ENCODE results near the gene SLC35G3.
"Not testable (repeated sequence)": the region's sequence is repeated elsewhere in the genome, so short reads cannot be mapped to it uniquely, and the experiment has no call there.

The SLC35G3 gene

GRCh38 chr17:35175638-35176415 is 18.4 kb downstream of the SLC35G3 start:
- no peak for TF ChIP-seq FOXP2 (optimal IDR thresholded peaks at IDR 0.05; ENCODE audit: control extremely low read depth, extremely low read length, insufficient read depth)
- no peak for TF ChIP-seq POLR2AphosphoS5 (IDR thresholded peaks at IDR 0.05; ENCODE audit: borderline replicate concordance, low read depth, low read length)
- no peak for TF ChIP-seq EZH2 (IDR thresholded peaks at IDR 0.05)
- Histone ChIP-seq H3K9ac (ENCODE audit: insufficient read length) (no peak overlapping the region), H3K27ac (no peak overlapping the region), H3K9me3 (ENCODE audit: low read depth, low read length) (no peaks in the 10 kb centered on the region), H3K36me3 (ENCODE audit: insufficient read depth, low read length) (no peaks in the 10 kb centered on the region), H3K4me3 (no peak overlapping the region)
- DNase-seq (ENCODE audit: low read depth, low spot score) = no peak

- TF ChIP-seq FOXP2 (optimal IDR thresholded peaks at IDR 0.05; ENCODE audit: control extremely low read depth, extremely low read length, insufficient read depth) = no peak
- TF ChIP-seq POLR2AphosphoS5 (IDR thresholded peaks at IDR 0.05; ENCODE audit: borderline replicate concordance, low read depth, low read length) = no peak
- no peak for TF ChIP-seq EZH2 (IDR thresholded peaks at IDR 0.05)
- DNase-seq (ENCODE audit: low read depth, low spot score) = no peak
- Histone ChIP-seq H3K9ac (ENCODE audit: insufficient read length) (no peak overlapping the region), H3K36me3 (ENCODE audit: insufficient read depth, low read length) (no peaks in the 10 kb centered on the region), H3K9me3 (ENCODE audit: low read depth, low read length) (no peaks in the 10 kb centered on the region), H3K4me3 (no peak overlapping the region), H3K27ac (no peak overlapping the region)
These were observed 19.3 kb downstream of the SLC35G3 start for GRCh38 chr17:35174835-35175334.

- H3K9me3 ChIP-seq (ENCODE audit: low read depth, low read length); H3K4me3 ChIP-seq; H3K9ac ChIP-seq (ENCODE audit: insufficient read length); H3K27ac ChIP-seq; DNase-seq (ENCODE audit: low read depth, low spot score); H3K36me3 ChIP-seq (ENCODE audit: insufficient read depth, low read length): not testable (repeated sequence)
These were observed 21.9 kb downstream of the SLC35G3 start for GRCh38 chr17:35172321-35172720.

- H3K4me3 ChIP-seq = no peak overlapping the region
- H3K9me3 ChIP-seq (ENCODE audit: low read depth, low read length) = no peaks in the 10 kb centered on the region
- no peaks in the 10 kb centered on the region for H3K36me3 ChIP-seq (ENCODE audit: insufficient read depth, low read length)
- H3K9ac ChIP-seq (ENCODE audit: insufficient read length) = no peak overlapping the region
- no peak for TF ChIP-seq FOXP2 (optimal IDR thresholded peaks at IDR 0.05; ENCODE audit: control extremely low read depth, extremely low read length, insufficient read depth)
- no peak for TF ChIP-seq EZH2 (IDR thresholded peaks at IDR 0.05)
- TF ChIP-seq POLR2AphosphoS5 (IDR thresholded peaks at IDR 0.05; ENCODE audit: borderline replicate concordance, low read depth, low read length) = no peak
- H3K27ac ChIP-seq = no peak overlapping the region
- no peak for DNase-seq (ENCODE audit: low read depth, low spot score)
These were observed 22.4 kb downstream of the SLC35G3 start for GRCh38 chr17:35171834-35172233.

- DNase-seq (ENCODE audit: low read depth, low spot score) = no peak
- no peak overlapping the region for H3K4me3 ChIP-seq
These were observed 23.0 kb downstream of the SLC35G3 start for GRCh38 chr17:35170968-35171771.

GRCh38 chr17:35169835-35170363 is 24.3 kb downstream of the SLC35G3 start:
- Histone ChIP-seq H3K27ac (no peak overlapping the region), H3K4me3 (no peak overlapping the region), H3K9me3 (ENCODE audit: low read depth, low read length) (no peaks in the 10 kb centered on the region), H3K36me3 (ENCODE audit: insufficient read depth, low read length) (no peaks in the 10 kb centered on the region), H3K9ac (ENCODE audit: insufficient read length) (no peak overlapping the region)
- TF ChIP-seq FOXP2 (optimal IDR thresholded peaks at IDR 0.05; ENCODE audit: control extremely low read depth, extremely low read length, insufficient read depth) = no peak
- no peak for TF ChIP-seq EZH2 (IDR thresholded peaks at IDR 0.05)
- DNase-seq (ENCODE audit: low read depth, low spot score) = no peak

More at GRCh38 chr17:35170968-35171771, 23.0 kb downstream of the SLC35G3 start:
- Histone ChIP-seq H3K36me3 (ENCODE audit: insufficient read depth, low read length) (no peaks in the 10 kb centered on the region), H3K9me3 (ENCODE audit: low read depth, low read length) (no peaks in the 10 kb centered on the region), H3K27ac (no peak overlapping the region), H3K9ac (ENCODE audit: insufficient read length) (no peak overlapping the region)
- TF ChIP-seq FOXP2 (optimal IDR thresholded peaks at IDR 0.05; ENCODE audit: control extremely low read depth, extremely low read length, insufficient read depth) (no peak), POLR2AphosphoS5 (IDR thresholded peaks at IDR 0.05; ENCODE audit: borderline replicate concordance, low read depth, low read length) (no peak), EZH2 (IDR thresholded peaks at IDR 0.05) (no peak)

GRCh38 chr17:35167666-35168065 is 26.5 kb downstream of the SLC35G3 start:
- no peak for DNase-seq (ENCODE audit: low read depth, low spot score)

GRCh38 chr17:35167046-35167445 is 27.1 kb downstream of the SLC35G3 start:
- no peak for DNase-seq (ENCODE audit: low read depth, low spot score)
- Histone ChIP-seq H3K36me3 (ENCODE audit: insufficient read depth, low read length) (no peaks in the 10 kb centered on the region), H3K9me3 (ENCODE audit: low read depth, low read length) (no peaks in the 10 kb centered on the region), H3K9ac (ENCODE audit: insufficient read length) (no peak overlapping the region), H3K4me3 (no peak overlapping the region), H3K27ac (no peak overlapping the region)
- TF ChIP-seq FOXP2 (optimal IDR thresholded peaks at IDR 0.05; ENCODE audit: control extremely low read depth, extremely low read length, insufficient read depth) (no peak), EZH2 (IDR thresholded peaks at IDR 0.05) (no peak), POLR2AphosphoS5 (IDR thresholded peaks at IDR 0.05; ENCODE audit: borderline replicate concordance, low read depth, low read length) (no peak)

More at GRCh38 chr17:35167666-35168065, 26.5 kb downstream of the SLC35G3 start:
- Histone ChIP-seq H3K4me3 (no peak overlapping the region), H3K9me3 (ENCODE audit: low read depth, low read length) (no peaks in the 10 kb centered on the region), H3K36me3 (ENCODE audit: insufficient read depth, low read length) (no peaks in the 10 kb centered on the region), H3K9ac (ENCODE audit: insufficient read length) (no peak overlapping the region), H3K27ac (no peak overlapping the region)
- no peak for TF ChIP-seq POLR2AphosphoS5 (IDR thresholded peaks at IDR 0.05; ENCODE audit: borderline replicate concordance, low read depth, low read length)
- no peak for TF ChIP-seq EZH2 (IDR thresholded peaks at IDR 0.05)
- TF ChIP-seq FOXP2 (optimal IDR thresholded peaks at IDR 0.05; ENCODE audit: control extremely low read depth, extremely low read length, insufficient read depth) = no peak
